Peyer's patch (tissue), 4 donors: ENCODE measurements around the gene AGO3.
A peak's percentile ranks its signal among the peaks of the same experiment; 100 is the strongest.

Experiments
- CTCF ChIP-seq, 6 experiments: fragments of 450-650 bp in 4 of 6; fragments of 200-600 bp in 2 of 6; sonication (generic) in 1 of 6; IDR thresholded peaks; one replicate each; pipeline ENCODE4 v1.5.1; 2017 to 2019; ENCODE audit warnings: antibody characterized with exemption in 6 of 6, mild to moderate bottlenecking in 3 of 6, moderate library complexity in 1 of 6
- POLR2A ChIP-seq, 2 donors: fragments of 450-650 bp; IDR thresholded peaks; one replicate each; pipeline ENCODE4 v1.5.1; 2017; ENCODE audit warnings: antibody characterized with exemption in 2 of 2, mild to moderate bottlenecking in 2 of 2, moderate library complexity in 2 of 2

GRCh38 chr1:35930593-35931445 lies at the start of gene AGO3:
- TF ChIP-seq CTCF (IDR thresholded peaks at IDR 0.05) (no peak), POLR2A (IDR thresholded peaks at IDR 0.05) (peak; percentile 62 to 78)
